OCI-LY1 (cell line): ENCODE results near the gene VSIR.

Source experiments
- H2AFZ ChIP-seq: fragments of 200-600 bp; sonication (generic), shearing (Covaris generic); 2 replicates; pipeline ENCODE4 v1.6.0; 2014; ENCODE audit warnings: antibody characterized with exemption, mild to moderate bottlenecking, low read length
- H3F3A ChIP-seq: fragments of 200-600 bp; sonication (generic), shearing (Covaris generic); 2 replicates; pipeline ENCODE4 v1.6.0; 2014; ENCODE audit warnings: mild to moderate bottlenecking, antibody characterized with exemption, low read length, moderate library complexity; ENCODE audit not compliant: insufficient read depth
- H3K27ac ChIP-seq: fragments of 200-600 bp; sonication (generic); 2 replicates; pipeline ENCODE4 v1.5.1; 2014; ENCODE audit warnings: low read length, mixed run types, mild to moderate bottlenecking, low read depth; ENCODE audit not compliant: poor library complexity, severe bottlenecking
- H3K27me3 ChIP-seq: fragments of 200-600 bp; sonication (generic); 2 replicates; pipeline ENCODE4 v1.6.0; 2014; ENCODE audit warnings: antibody characterized with exemption, mild to moderate bottlenecking, low read length, moderate library complexity; ENCODE audit not compliant: insufficient read depth
- H3K36me3 ChIP-seq: fragments of 200-600 bp; sonication (generic); 2 replicates; pipeline ENCODE4 v1.6.1; 2014; ENCODE audit warnings: mild to moderate bottlenecking, antibody characterized with exemption, low read length, moderate library complexity, mixed read lengths; ENCODE audit not compliant: insufficient read depth
- H3K4me1 ChIP-seq: fragments of 200-600 bp; sonication (generic); 2 replicates; pipeline ENCODE4 v1.5.1; 2014; ENCODE audit warnings: mild to moderate bottlenecking, low read length, moderate library complexity; ENCODE audit not compliant: insufficient read depth, severe bottlenecking
- H3K4me2 ChIP-seq: fragments of 200-600 bp; sonication (generic), shearing (Covaris generic); 2 replicates; pipeline ENCODE4 v1.6.1; 2014; ENCODE audit warnings: low read length
- H3K4me3 ChIP-seq: fragments of 200-600 bp; sonication (generic); 2 replicates; pipeline ENCODE4 v1.5.1; 2014; ENCODE audit warnings: low read length, low read depth, mild to moderate bottlenecking, mixed read lengths; ENCODE audit not compliant: poor library complexity, severe bottlenecking
- H3K79me2 ChIP-seq: fragments of 200-600 bp; shearing (Covaris generic); 2 replicates; pipeline ENCODE4 v1.6.1; 2016; ENCODE audit warnings: mixed run types, low read length, mixed read lengths; ENCODE audit not compliant: insufficient read depth
- H3K9ac ChIP-seq: fragments of 200-600 bp; sonication (generic), shearing (Covaris generic); 2 replicates; pipeline ENCODE4 v1.6.1; 2014; ENCODE audit warnings: mild to moderate bottlenecking, low read length, mixed read lengths
- H3K9me2 ChIP-seq: fragments of 200-600 bp; sonication (generic), shearing (Covaris generic); 2 replicates; pipeline ENCODE4 v1.6.1; 2014; ENCODE audit warnings: low read depth, mild to moderate bottlenecking, low read length, mixed read lengths
- H3K9me3 ChIP-seq: fragments of 200-600 bp; shearing (Covaris generic); 2 replicates; pipeline ENCODE4 v1.6.1; 2014; ENCODE audit warnings: low read length, mixed read lengths
- H4K20me1 ChIP-seq: fragments of 200-600 bp; sonication (generic), shearing (Covaris generic); 2 replicates; pipeline ENCODE4 v1.6.0; 2016; ENCODE audit warnings: mild to moderate bottlenecking, low read length; ENCODE audit not compliant: insufficient read depth
- EZH2 ChIP-seq: fragments of 200-600 bp; sonication (generic), shearing (Covaris generic); IDR thresholded peaks from 2 replicates; pipeline ENCODE4 v1.8.0; 2017; ENCODE audit warnings: borderline replicate concordance, mixed run types, mild to moderate bottlenecking, antibody characterized with exemption, low read length, moderate library complexity, mixed read lengths
- TF ChIP-seq, protein P1 (sequence below): fragments of 200-600 bp; sonication (generic), shearing (Covaris generic); IDR thresholded peaks from 2 replicates; pipeline ENCODE4 v1.5.1; 2017; ENCODE audit warnings: mild to moderate bottlenecking, antibody characterized with exemption, low read length, moderate library complexity, mixed read lengths

The VSIR gene

DNA sequence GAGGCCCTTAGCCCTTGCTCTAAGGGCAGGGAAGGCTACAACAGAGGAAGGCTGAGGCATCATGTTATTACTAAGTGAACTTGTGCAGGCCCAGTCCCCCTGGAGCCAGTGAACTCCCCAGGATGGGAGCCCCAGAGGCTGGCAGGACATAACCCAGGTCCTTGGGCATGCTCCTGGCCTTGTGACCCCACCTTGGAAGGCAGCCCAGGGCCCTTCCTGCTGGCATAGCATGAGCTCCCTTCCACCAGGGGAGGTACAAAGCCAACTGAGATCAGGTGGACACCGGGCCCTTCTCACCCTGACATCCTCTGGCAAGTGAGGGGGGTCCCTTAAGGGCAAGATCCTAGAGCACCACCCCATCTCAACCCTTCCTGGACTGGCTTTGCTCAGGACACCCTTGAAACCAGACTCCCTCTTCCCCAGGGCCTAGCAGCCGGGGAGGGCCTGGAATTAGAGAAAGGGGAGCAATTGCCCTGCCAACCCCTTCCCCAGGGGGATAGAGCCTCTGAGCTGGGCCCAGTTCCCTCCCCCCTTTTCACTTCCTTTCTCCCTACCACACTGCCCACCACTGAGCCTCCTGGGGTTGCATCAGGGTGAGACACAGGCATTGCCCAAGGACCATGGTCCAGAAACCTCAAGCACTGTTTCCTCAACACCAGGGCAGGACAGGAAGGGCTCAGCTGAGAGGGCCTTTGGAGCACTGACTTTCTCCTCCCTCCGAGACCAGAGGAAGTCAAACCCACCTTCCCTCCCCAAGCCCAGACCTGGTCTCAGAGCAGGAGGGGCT lies 1.8 kb upstream of the VSIR start:
- TF ChIP-seq EZH2 = no peak
- TF ChIP-seq, protein P1, sequence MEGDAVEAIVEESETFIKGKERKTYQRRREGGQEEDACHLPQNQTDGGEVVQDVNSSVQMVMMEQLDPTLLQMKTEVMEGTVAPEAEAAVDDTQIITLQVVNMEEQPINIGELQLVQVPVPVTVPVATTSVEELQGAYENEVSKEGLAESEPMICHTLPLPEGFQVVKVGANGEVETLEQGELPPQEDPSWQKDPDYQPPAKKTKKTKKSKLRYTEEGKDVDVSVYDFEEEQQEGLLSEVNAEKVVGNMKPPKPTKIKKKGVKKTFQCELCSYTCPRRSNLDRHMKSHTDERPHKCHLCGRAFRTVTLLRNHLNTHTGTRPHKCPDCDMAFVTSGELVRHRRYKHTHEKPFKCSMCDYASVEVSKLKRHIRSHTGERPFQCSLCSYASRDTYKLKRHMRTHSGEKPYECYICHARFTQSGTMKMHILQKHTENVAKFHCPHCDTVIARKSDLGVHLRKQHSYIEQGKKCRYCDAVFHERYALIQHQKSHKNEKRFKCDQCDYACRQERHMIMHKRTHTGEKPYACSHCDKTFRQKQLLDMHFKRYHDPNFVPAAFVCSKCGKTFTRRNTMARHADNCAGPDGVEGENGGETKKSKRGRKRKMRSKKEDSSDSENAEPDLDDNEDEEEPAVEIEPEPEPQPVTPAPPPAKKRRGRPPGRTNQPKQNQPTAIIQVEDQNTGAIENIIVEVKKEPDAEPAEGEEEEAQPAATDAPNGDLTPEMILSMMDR = no peak
- Histone ChIP-seq H3F3A (no peaks in the 10 kb centered on the region), H4K20me1 (no peaks in the 10 kb centered on the region), H3K9ac (no peak overlapping the region), H3K79me2 (no peaks in the 10 kb centered on the region), H3K9me3 (no peaks in the 10 kb centered on the region), H3K4me1 (peaks cover 15% of the 10 kb centered on the region), H3K4me2 (no peak overlapping the region), H3K36me3 (no peaks in the 10 kb centered on the region), H2AFZ (no peak overlapping the region), H3K9me2 (no peaks in the 10 kb centered on the region), H3K27ac (no peak overlapping the region), H3K4me3 (no peak overlapping the region), H3K27me3 (no peaks in the 10 kb centered on the region; the same call in 1 of the 2 replicates)

- Histone ChIP-seq H3F3A (no peaks in the 10 kb centered on the region), H3K4me1 (peaks cover 29% of the 10 kb centered on the region), H3K27ac (no peak overlapping the region), H3K79me2 (no peaks in the 10 kb centered on the region), H3K4me3 (peak overlapping the region; percentile 52), H3K4me2 (peak overlapping the region; percentile 86), H3K36me3 (no peaks in the 10 kb centered on the region), H3K9me2 (no peaks in the 10 kb centered on the region), H4K20me1 (no peaks in the 10 kb centered on the region), H3K9ac (peak overlapping the region; percentile 33; the same call in 1 of the 2 replicates), H3K9me3 (no peaks in the 10 kb centered on the region), H2AFZ (no peak overlapping the region), H3K27me3 (no peaks in the 10 kb centered on the region; the same call in 1 of the 2 replicates)
- no peak for TF ChIP-seq EZH2
- TF ChIP-seq, protein P1 = no peak
These were observed 494 bp downstream of the VSIR start for GRCh38 chr10:71772832-71773220.

DNA sequence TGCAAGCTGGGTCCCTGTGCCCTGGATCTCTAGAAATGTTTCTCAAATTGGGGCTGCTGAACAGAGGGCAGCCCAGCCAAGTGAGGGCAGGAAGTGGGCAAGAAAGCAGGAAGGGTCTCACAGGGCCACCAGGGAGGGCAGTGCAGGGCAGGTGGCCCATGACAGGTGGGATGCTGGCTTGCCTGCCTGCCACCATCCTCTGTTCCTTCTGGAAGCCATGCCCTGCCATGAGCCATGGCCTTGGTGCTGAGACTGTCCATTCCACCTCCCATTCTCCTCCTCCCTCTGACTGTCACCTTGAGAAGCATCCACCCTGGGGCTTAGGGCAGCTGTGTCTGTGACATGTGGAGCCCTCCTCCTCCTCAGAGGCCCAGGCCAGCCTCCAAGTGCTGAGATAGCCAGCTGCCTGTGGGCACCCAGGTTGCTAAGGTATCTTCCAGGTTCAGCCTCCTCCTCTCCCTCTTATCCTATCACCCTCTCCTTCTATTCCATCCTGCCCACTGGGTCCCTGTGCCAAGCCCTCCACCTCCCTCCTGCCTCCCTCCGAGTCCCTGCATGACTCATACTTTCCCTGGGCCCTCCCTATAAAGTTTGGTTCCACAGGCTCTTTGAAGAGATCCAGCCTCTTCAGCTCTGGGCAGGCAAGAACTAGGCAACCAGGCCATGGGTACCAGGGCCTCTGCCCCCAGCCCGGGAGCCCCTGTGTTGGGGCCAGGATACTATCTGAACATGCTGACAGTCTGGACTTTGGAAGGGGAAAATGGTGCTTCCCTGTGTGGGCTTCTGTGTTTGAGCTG lies 1.3 kb downstream of the VSIR start:
- Histone ChIP-seq H3K36me3 (no peaks in the 10 kb centered on the region), H3K4me2 (no peak overlapping the region), H3F3A (no peaks in the 10 kb centered on the region), H2AFZ (no peak overlapping the region), H4K20me1 (no peaks in the 10 kb centered on the region), H3K9me2 (no peaks in the 10 kb centered on the region), H3K9me3 (no peaks in the 10 kb centered on the region), H3K4me1 (peaks cover 29% of the 10 kb centered on the region), H3K9ac (no peak overlapping the region), H3K27ac (no peak overlapping the region), H3K4me3 (no peak overlapping the region), H3K27me3 (no peaks in the 10 kb centered on the region; the same call in 1 of the 2 replicates), H3K79me2 (no peaks in the 10 kb centered on the region)
- no peak for TF ChIP-seq EZH2
- TF ChIP-seq, protein P1 = no peak
